HG02852 (cell line): ENCODE measurements around the gene SRRM4.

Source experiments
- ATAC-seq: cut with Tn5 transposase; IDR thresholded peaks from one replicate; pipeline ENCODE4 v1.9.1; 2021; ENCODE audit warnings: mild to moderate bottlenecking, moderate library complexity; ENCODE audit not compliant: unreplicated experiment

SRRM4 gene, protein sequence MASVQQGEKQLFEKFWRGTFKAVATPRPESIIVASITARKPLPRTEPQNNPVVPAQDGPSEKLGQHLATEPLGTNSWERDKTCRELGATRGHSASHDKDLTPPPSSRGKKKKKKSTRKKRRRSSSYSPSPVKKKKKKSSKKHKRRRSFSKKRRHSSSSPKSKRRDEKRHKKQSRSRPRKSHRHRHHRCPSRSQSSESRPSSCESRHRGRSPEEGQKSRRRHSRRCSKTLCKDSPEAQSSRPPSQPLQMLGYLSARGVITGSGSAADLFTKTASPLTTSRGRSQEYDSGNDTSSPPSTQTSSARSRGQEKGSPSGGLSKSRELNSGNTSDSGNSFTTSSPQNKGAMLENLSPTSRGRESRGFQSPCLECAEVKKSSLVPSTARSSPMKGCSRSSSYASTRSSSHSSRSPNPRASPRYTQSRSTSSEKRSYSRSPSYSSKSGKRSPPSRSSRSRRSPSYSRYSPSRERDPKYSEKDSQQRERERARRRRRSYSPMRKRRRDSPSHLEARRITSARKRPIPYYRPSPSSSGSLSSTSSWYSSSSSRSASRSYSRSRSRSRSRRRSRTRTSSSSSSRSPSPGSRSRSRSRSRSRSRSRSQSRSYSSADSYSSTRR

DNA sequence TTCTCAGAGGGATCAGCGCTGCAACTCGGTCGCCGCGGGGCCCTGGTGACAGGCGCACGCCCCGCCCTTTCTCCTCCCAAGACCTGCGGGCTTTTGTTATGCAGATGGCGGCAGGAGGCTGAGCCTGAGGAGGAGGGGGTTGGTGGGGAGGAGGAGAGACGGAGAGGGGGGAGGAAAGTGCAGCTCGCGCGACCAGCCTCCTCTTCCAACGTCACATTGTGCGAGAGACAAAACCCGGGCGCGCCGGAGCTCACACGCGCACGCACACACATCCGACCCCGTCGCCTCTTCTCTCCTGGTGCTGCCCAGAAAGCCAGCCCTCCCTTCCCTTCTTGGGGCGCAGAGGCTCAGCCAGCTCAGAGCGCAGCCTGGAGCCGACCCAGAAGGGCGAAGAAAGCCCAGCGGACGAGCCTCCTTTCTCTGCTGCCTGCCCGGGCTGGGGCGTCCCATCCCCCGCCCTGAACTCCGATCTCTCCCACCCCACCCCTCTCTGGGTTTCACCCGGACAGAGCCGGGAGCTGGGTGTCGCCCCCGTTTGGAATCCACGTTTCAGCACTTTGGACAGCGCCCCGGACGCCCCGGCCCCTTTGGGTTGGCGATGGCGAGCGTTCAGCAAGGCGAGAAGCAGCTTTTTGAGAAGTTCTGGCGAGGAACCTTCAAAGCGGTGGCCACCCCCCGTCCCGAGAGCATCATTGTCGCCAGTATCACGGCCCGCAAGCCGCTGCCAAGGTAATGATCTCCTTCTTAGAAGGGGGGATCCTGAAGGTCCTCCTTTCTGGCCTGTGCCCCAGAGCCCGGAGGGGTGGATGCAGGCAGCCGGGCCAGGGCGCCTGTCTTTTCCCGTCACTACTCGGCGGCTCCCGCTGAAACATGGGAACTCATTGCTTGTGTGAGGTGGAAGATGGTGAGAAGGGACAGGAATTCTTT, at the start of gene SRRM4:
Gene SRRM4, plus strand, starts transcription at position 257 of the 927 bp plus-strand sequence. Its CDS starts 342 bp downstream, at position 599.
- no peak for ATAC-seq

DNA sequence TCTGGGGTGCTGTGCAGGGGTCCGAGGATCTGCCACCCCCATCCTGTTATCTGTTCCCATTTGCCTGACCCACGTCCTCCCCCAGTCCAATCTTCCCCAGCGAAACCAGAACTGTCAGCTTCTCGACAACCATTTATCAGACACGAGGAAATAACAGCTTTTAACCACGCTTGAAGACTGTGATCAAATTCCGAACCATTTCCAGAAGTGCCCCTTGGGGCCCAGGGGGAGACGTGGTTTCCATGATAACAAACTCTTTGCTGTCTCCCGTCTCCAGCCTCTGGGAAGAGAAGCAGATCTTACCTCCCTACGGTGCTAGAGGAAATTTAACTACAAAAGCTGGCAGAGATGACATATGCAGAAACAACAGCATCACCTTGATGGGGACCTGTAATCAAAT, 35.1 kb upstream of the SRRM4 start:
- ATAC-seq: no peak

DNA sequence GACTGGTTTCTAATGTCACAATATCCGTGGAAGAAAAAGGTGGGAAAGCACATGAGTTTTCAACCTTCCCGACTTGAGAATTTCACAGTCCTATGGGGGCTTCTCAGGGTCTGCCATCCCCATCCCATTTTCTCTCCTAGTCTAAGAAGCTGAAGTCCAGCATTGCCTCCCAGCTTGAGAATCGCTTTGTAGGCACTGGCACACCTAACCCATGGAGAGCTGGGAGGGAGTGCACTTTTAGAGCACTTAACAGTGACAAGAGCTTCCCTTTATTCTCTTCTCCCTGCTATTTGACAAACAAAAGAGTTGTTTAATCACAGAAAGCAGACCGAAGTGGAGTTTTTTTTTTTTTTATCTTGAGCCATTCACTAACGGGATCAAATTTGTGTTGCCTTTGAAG, 22.8 kb upstream of the SRRM4 start:
- ATAC-seq: no peak

DNA sequence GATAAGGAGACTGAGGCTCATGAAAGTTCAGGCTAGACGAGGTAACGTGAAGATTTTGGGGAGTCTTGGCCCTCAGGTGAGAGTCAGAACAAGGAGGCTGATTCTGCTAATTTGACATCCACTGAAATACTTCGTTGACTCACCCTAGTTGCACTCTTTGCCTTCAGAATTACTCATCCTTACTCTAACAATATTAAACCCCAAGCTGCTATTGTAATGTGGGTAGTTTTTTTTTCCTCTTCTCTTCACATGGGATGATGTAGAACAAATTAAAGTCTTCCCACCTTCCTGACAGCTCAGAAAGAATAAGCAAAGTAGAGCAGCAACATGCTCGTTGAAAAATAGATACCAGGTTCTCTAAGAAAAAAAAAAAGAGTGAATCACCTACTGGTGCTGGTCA, 22.0 kb upstream of the SRRM4 start:
- no peak for ATAC-seq

DNA sequence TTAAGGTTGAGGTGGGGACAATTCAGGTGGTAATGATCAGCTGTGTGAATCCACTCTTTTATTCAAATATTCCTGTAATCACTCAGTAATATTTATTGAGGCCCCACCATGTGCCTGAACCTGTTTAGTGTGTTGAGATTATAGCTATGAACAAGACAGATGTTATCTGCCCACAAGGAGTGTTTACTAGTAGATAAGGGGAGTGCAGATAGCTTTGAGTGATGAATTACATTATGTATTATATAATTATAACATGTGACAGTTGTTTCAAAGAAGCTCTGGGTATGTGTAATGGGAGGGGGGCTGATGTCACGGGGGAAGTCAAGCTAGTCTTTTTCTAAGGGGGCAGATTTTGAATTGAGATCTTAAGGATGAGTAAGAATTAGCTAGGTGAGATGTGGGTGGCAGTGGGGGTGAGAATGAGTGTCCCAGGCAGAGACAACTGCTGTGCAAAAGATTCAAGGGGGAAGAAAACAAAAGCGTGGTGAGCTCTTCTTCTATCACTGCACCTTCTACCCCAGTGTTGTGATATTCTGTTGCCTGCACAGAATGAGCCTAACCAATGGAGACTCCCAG, 21.3 kb upstream of the SRRM4 start:
- ATAC-seq: no peak

GRCh38 chr12:118960865-118961264, 20.5 kb upstream of the SRRM4 start:
- ATAC-seq: no peak

DNA sequence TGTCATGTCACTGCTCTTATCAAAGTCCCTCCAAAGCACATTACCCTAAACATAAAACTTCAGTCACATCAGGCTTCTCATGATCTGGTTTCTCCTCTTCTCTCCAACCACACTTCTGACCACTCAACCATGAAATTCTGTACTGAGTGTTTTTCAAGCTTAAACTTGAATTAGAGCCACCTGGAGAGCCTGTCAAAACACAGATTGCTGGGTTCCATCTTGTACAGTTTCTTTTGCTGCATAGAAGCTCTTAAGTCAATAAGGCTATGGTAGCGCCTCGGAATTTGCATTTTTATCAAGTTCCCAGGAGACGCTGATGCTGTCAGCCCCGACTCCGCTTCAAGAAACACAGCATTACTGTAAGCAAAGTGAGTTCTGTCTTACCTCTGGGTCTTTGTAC, 16.4 kb upstream of the SRRM4 start:
- ATAC-seq: no peak

- ATAC-seq: no peak
These were observed 10.5 kb upstream of the SRRM4 start for GRCh38 chr12:118970856-118971255.

GRCh38 chr12:118972982-118973381, 8.4 kb upstream of the SRRM4 start:
- no peak for ATAC-seq

GRCh38 chr12:118979763-118980406, 1.5 kb upstream of the SRRM4 start:
- ATAC-seq: no peak

GRCh38 chr12:118980407-118981014, 830 bp upstream of the SRRM4 start:
- ATAC-seq: no peak

DNA sequence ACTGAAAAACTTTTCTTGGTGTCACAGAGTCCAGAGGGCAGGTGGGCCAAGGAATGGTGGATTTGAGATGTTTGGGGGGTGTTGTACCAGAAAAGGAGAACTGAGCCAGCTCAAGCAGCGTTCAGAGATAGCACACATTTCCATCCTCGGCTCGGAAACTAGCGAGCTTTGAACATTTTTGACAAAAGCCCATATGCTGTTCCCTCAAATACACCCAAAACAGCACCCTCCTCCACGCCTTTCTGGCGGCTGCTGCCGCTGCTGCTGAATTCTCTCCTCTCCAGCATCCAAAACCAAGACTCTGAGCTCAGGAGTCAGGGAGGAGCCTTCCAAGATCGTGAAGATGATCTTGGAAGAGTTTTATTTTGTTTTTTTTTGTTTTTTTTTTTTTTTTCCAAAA, 961 bp downstream of the SRRM4 start:
- ATAC-seq: no peak

DNA sequence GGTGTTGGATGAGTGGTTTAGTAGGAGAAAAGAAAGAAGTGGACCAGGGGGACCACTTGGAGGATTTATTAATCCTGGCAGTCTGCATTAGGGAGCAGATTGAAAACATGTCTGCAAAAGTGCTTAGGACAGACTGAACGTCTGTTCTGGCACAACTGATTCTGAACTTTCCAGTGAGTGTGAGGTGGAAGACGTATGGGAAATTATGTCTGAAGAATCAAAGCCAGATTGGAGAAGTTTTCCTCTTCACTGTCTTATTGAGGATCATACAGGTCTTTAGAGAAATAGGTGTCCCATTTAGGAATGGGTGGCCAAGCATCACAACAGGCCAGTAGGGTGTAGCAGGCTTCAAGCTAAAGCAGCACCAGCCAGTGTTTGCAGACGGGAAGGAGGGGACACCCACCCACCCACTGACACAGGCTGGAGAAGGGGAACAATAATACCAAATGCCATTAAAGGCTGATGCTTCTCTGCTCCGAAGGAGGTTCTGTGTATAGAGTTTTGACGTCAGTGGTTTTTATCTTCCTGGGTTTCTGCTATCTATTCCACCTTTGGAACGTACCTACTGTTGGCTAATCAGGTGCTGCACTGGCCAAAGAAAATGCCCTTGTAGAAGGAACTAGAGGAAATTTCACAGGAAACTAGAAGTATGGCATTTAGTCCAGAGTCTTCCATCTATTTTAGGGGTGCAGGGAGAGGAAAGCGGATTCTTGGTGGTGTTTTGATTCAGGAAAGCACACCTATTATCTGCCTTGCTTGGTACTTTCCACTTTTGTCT, 1.8 kb downstream of the SRRM4 start:
- no peak for ATAC-seq

GRCh38 chr12:118984161-118984943, 3.0 kb downstream of the SRRM4 start:
- ATAC-seq: no peak

- no peak for ATAC-seq
These were observed 4.7 kb downstream of the SRRM4 start for GRCh38 chr12:118986050-118986449.

GRCh38 chr12:118999107-118999506, 17.8 kb downstream of the SRRM4 start:
- no peak for ATAC-seq

GRCh38 chr12:119005085-119005484, 23.7 kb downstream of the SRRM4 start:
- ATAC-seq: no peak

DNA sequence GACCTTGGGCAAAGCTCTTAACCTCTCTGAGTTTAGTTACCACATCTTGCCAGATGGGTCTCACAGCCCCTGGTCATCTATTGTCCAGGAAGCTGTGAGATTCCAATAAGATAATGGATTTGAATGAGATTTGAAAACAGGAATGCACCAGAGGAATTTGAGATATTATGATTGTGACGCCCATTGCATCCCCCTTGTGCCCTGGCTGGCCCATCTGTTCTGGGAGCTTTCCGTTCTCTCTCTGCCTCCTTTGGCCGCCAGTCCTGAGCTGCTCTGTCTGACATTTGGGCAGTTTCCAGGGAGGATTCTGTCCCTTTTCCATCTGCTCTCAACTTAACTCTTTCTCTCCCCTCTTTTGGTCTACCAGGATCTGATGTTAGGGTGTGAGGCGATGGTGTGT, 24.6 kb downstream of the SRRM4 start:
- no peak for ATAC-seq

DNA sequence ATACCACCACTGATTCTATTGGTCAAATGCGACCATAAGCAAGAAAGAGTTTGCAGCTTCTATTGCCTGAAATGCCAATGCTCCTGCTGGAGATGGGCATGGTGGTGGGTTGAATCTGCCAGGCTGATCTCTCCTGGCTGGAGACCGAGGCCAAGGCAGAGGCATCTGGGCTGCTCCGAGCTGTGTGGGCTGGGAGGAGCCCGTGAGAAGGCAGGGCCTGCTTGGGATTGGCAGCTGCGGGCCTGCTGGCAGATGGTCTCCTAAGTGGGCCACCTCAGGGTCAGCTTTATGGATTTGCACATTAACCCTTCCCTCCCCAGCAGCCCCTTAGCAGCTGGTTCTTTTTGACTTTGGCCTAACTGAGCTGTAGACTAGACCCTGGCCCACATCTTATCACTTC, 25.4 kb downstream of the SRRM4 start:
- no peak for ATAC-seq
